WTC11 (cell line): ENCODE results near the gene SORCS1. TPM values are rescaled to one million over a fixed set of nuclear protein-coding genes. Genes with fewer than 3 reads are reported as not detected.

ENCODE experiments used
- ATAC-seq: fragments of 200-7000 bp; cut with Tn5 transposase; 2 replicates; pipeline ENCODE4 v1.10.0; 2021; ENCODE audit warnings: mild to moderate bottlenecking, moderate library complexity
- CTCF ChIA-PET: fragments of 300-600 bp; sonication (Branson Sonifier 250); formaldehyde crosslinking; loops from one replicate; lab custom pipeline; 2021; ENCODE audit warnings: antibody characterized with exemption; lab: Charles Lee
- POLR2A ChIA-PET: fragments of 350-600 bp; sonication (Branson Sonifier 250); formaldehyde crosslinking; loops from one replicate; lab custom pipeline; 2021; ENCODE audit warnings: antibody characterized with exemption; lab: Charles Lee
- DNase-seq: peaks from one replicate; pipeline ENCODE4 v3.0.0; 2021; ENCODE audit warnings: low spot score
- H3K27ac Mint-ChIP-seq: 2 replicates; pipeline ENCODE4 v1.8.0; 2021; ENCODE audit warnings: mixed read lengths
- H3K27me3 Mint-ChIP-seq: 2 replicates; pipeline ENCODE4 v1.8.0; 2021; ENCODE audit warnings: low read depth, mild to moderate bottlenecking, moderate library complexity, mixed read lengths
- H3K36me3 Mint-ChIP-seq: 2 replicates; pipeline ENCODE4 v1.8.0; 2021; ENCODE audit warnings: mixed read lengths
- H3K4me1 Mint-ChIP-seq: 2 replicates; pipeline ENCODE4 v1.8.0; 2022; ENCODE audit warnings: mixed read lengths
- H3K4me3 Mint-ChIP-seq: 2 replicates; pipeline ENCODE4 v1.8.0; 2021; ENCODE audit warnings: mild to moderate bottlenecking, moderate library complexity, mixed read lengths
- H3K9me3 Mint-ChIP-seq: 2 replicates; pipeline ENCODE4 v1.8.0; 2021; ENCODE audit warnings: mixed read lengths
- ATF3 ChIP-seq: sonication (generic); formaldehyde crosslinking; conservative IDR thresholded peaks from 2 replicates; pipeline ENCODE4 v1.8.1; 2022; ENCODE audit warnings: mild to moderate bottlenecking, missing genetic modification reagents
- ESRRA ChIP-seq: sonication (generic); formaldehyde crosslinking; IDR thresholded peaks from 2 replicates; pipeline ENCODE4 v1.8.1; 2022; ENCODE audit warnings: mild to moderate bottlenecking, missing genetic modification reagents, borderline replicate concordance
- HMGA2 ChIP-seq: fragments of 250-450 bp; sonication (Bioruptor Pico); IDR thresholded peaks from 2 replicates; pipeline ENCODE4 v1.4.0; 2021; ENCODE audit warnings: mild to moderate bottlenecking, moderate library complexity
- JUN ChIP-seq: sonication (generic); formaldehyde crosslinking; IDR thresholded peaks from 2 replicates; pipeline ENCODE4 v1.8.0; 2023; ENCODE audit warnings: mild to moderate bottlenecking, missing genetic modification reagents
- NR1H2 ChIP-seq: sonication (generic); formaldehyde crosslinking; IDR thresholded peaks from 2 replicates; pipeline ENCODE4 v1.9.0; 2021; ENCODE audit warnings: mild to moderate bottlenecking, moderate library complexity, missing genetic modification reagents
- NR2C2 ChIP-seq: sonication (generic); formaldehyde crosslinking; IDR thresholded peaks from 2 replicates; pipeline ENCODE4 v1.8.0; 2022; ENCODE audit warnings: mild to moderate bottlenecking, missing genetic modification reagents
- RELA ChIP-seq: sonication (generic); formaldehyde crosslinking; IDR thresholded peaks from 2 replicates; pipeline ENCODE4 v1.8.1; 2022; ENCODE audit warnings: missing genetic modification reagents, mild to moderate bottlenecking, borderline replicate concordance
- TEAD4 ChIP-seq: sonication (generic); formaldehyde crosslinking; IDR thresholded peaks from 2 replicates; pipeline ENCODE4 v1.8.0; 2022; ENCODE audit warnings: mild to moderate bottlenecking, missing genetic modification reagents
- TP53 ChIP-seq: sonication (generic); formaldehyde crosslinking; IDR thresholded peaks from 2 replicates; pipeline ENCODE4 v1.8.1; 2023; ENCODE audit warnings: mild to moderate bottlenecking, missing genetic modification reagents
- ZNF317 ChIP-seq: sonication (generic); formaldehyde crosslinking; IDR thresholded peaks from 2 replicates; pipeline ENCODE4 v1.8.1; 2023; ENCODE audit warnings: low read depth, mild to moderate bottlenecking, moderate library complexity, missing genetic modification reagents, borderline replicate concordance
- ZNF396 ChIP-seq: fragments of 250-450 bp; sonication (Bioruptor Pico); IDR thresholded peaks from 2 replicates; pipeline ENCODE4 v1.8.0; 2021; ENCODE audit warnings: mild to moderate bottlenecking, moderate library complexity, borderline replicate concordance
- total RNA-seq: library from RNA; stranded (reverse); gene quantifications from 3 replicates; pipeline ENCODE4 v1.2.3, GENCODE V29; 2021
- TF ChIP-seq, protein P1 (sequence below): sonication (generic); formaldehyde crosslinking; IDR thresholded peaks from 2 replicates; pipeline ENCODE4 v1.8.0; 2022; ENCODE audit warnings: missing genetic modification reagents
- TF ChIP-seq, protein P2 (sequence below): fragments of 250-450 bp; sonication (Bioruptor Pico); IDR thresholded peaks from 2 replicates; pipeline ENCODE4 v2.1.2; 2022; ENCODE audit warnings: mild to moderate bottlenecking, moderate library complexity
- TF ChIP-seq, protein P3 (sequence below): sonication (generic); formaldehyde crosslinking; IDR thresholded peaks from 2 replicates; pipeline ENCODE4 v1.8.0; 2023; ENCODE audit warnings: mild to moderate bottlenecking, missing genetic modification reagents
- TF ChIP-seq, protein P4 (sequence below): sonication (generic); formaldehyde crosslinking; IDR thresholded peaks from 2 replicates; pipeline ENCODE4 v1.8.0; 2022; ENCODE audit warnings: mild to moderate bottlenecking, missing genetic modification reagents
- TF ChIP-seq, protein P5 (sequence below): sonication (generic); formaldehyde crosslinking; IDR thresholded peaks from 2 replicates; pipeline ENCODE4 v1.8.1; 2023; ENCODE audit warnings: mild to moderate bottlenecking, missing genetic modification reagents, moderate library complexity
- TF ChIP-seq, protein P6 (sequence below): fragments of 250-450 bp; sonication (Bioruptor Pico); IDR thresholded peaks from 2 replicates; pipeline ENCODE4 v1.8.0; 2021; ENCODE audit warnings: mild to moderate bottlenecking

Gene SORCS1
- total RNA-seq, 1 experiment from 2014 or later = 3.3 TPM

GRCh38 chr10:107019154-107019553, 145.4 kb downstream of the SORCS1 start:
- DNase-seq (no peak), ATAC-seq (no peak)
- H3K27ac Mint-ChIP-seq = no peak overlapping the region
- POLR2A ChIA-PET = no interaction called here
- no peaks in the 10 kb centered on the region for H3K27me3 Mint-ChIP-seq
- H3K9me3 Mint-ChIP-seq = peaks cover 11% of the 10 kb centered on the region
- peaks cover 19% of the 10 kb centered on the region for H3K4me1 Mint-ChIP-seq
- H3K4me3 Mint-ChIP-seq = no peak overlapping the region
- peaks cover 8% of the 10 kb centered on the region; the same call in 1 of the 2 replicates for H3K36me3 Mint-ChIP-seq
- TF ChIP-seq JUN (CRISPR knock-in tag) (no peak), ESRRA (no peak), HMGA2 (CRISPR knock-in tag) (no peak)
- TF ChIP-seq, protein P1, sequence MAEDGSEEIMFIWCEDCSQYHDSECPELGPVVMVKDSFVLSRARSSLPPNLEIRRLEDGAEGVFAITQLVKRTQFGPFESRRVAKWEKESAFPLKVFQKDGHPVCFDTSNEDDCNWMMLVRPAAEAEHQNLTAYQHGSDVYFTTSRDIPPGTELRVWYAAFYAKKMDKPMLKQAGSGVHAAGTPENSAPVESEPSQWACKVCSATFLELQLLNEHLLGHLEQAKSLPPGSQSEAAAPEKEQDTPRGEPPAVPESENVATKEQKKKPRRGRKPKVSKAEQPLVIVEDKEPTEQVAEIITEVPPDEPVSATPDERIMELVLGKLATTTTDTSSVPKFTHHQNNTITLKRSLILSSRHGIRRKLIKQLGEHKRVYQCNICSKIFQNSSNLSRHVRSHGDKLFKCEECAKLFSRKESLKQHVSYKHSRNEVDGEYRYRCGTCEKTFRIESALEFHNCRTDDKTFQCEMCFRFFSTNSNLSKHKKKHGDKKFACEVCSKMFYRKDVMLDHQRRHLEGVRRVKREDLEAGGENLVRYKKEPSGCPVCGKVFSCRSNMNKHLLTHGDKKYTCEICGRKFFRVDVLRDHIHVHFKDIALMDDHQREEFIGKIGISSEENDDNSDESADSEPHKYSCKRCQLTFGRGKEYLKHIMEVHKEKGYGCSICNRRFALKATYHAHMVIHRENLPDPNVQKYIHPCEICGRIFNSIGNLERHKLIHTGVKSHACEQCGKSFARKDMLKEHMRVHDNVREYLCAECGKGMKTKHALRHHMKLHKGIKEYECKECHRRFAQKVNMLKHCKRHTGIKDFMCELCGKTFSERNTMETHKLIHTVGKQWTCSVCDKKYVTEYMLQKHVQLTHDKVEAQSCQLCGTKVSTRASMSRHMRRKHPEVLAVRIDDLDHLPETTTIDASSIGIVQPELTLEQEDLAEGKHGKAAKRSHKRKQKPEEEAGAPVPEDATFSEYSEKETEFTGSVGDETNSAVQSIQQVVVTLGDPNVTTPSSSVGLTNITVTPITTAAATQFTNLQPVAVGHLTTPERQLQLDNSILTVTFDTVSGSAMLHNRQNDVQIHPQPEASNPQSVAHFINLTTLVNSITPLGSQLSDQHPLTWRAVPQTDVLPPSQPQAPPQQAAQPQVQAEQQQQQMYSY (CRISPR knock-in tag) = no peak
- TF ChIP-seq, protein P2, sequence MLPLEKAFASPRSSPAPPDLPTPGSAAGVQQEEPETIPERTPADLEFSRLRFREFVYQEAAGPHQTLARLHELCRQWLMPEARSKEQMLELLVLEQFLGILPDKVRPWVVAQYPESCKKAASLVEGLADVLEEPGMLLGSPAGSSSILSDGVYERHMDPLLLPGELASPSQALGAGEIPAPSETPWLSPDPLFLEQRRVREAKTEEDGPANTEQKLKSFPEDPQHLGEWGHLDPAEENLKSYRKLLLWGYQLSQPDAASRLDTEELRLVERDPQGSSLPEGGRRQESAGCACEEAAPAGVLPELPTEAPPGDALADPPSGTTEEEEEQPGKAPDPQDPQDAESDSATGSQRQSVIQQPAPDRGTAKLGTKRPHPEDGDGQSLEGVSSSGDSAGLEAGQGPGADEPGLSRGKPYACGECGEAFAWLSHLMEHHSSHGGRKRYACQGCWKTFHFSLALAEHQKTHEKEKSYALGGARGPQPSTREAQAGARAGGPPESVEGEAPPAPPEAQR (CRISPR knock-in tag) = no peak
- CTCF ChIA-PET = no interaction called here

- ChIA-PET CTCF (interaction anchor here (0.7 to 0.9 kb wide), 2 partner anchors 156 to 251 kb away, joined by 3 read pairs; no protein-coding TSS in a partner anchor), POLR2A (no interaction called here)
- peaks cover 8% of the 10 kb centered on the region; the same call in 1 of the 2 replicates for H3K36me3 Mint-ChIP-seq
- no peak for DNase-seq
- no peaks in the 10 kb centered on the region for H3K27me3 Mint-ChIP-seq
- ATAC-seq = peak; percentile 88
- TF ChIP-seq NR2C2 (CRISPR knock-in tag) = no peak
- no peak for TF ChIP-seq TP53 (CRISPR knock-in tag)
- TF ChIP-seq RELA (CRISPR knock-in tag) = no peak
- no peak for TF ChIP-seq TEAD4
- TF ChIP-seq, protein P3, sequence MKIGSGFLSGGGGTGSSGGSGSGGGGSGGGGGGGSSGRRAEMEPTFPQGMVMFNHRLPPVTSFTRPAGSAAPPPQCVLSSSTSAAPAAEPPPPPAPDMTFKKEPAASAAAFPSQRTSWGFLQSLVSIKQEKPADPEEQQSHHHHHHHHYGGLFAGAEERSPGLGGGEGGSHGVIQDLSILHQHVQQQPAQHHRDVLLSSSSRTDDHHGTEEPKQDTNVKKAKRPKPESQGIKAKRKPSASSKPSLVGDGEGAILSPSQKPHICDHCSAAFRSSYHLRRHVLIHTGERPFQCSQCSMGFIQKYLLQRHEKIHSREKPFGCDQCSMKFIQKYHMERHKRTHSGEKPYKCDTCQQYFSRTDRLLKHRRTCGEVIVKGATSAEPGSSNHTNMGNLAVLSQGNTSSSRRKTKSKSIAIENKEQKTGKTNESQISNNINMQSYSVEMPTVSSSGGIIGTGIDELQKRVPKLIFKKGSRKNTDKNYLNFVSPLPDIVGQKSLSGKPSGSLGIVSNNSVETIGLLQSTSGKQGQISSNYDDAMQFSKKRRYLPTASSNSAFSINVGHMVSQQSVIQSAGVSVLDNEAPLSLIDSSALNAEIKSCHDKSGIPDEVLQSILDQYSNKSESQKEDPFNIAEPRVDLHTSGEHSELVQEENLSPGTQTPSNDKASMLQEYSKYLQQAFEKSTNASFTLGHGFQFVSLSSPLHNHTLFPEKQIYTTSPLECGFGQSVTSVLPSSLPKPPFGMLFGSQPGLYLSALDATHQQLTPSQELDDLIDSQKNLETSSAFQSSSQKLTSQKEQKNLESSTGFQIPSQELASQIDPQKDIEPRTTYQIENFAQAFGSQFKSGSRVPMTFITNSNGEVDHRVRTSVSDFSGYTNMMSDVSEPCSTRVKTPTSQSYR = no peak
- no peak for TF ChIP-seq NR1H2 (CRISPR knock-in tag)
- TF ChIP-seq ZNF396 (CRISPR knock-in tag) = no peak
- TF ChIP-seq ATF3 (CRISPR knock-in tag) = no peak
- TF ChIP-seq, protein P2 (CRISPR knock-in tag) = no peak
- TF ChIP-seq, protein P4, sequence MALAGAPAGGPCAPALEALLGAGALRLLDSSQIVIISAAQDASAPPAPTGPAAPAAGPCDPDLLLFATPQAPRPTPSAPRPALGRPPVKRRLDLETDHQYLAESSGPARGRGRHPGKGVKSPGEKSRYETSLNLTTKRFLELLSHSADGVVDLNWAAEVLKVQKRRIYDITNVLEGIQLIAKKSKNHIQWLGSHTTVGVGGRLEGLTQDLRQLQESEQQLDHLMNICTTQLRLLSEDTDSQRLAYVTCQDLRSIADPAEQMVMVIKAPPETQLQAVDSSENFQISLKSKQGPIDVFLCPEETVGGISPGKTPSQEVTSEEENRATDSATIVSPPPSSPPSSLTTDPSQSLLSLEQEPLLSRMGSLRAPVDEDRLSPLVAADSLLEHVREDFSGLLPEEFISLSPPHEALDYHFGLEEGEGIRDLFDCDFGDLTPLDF = no peak
- TF ChIP-seq, protein P5, sequence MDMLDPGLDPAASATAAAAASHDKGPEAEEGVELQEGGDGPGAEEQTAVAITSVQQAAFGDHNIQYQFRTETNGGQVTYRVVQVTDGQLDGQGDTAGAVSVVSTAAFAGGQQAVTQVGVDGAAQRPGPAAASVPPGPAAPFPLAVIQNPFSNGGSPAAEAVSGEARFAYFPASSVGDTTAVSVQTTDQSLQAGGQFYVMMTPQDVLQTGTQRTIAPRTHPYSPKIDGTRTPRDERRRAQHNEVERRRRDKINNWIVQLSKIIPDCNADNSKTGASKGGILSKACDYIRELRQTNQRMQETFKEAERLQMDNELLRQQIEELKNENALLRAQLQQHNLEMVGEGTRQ (CRISPR knock-in tag) = no peak
- TF ChIP-seq, protein P6, sequence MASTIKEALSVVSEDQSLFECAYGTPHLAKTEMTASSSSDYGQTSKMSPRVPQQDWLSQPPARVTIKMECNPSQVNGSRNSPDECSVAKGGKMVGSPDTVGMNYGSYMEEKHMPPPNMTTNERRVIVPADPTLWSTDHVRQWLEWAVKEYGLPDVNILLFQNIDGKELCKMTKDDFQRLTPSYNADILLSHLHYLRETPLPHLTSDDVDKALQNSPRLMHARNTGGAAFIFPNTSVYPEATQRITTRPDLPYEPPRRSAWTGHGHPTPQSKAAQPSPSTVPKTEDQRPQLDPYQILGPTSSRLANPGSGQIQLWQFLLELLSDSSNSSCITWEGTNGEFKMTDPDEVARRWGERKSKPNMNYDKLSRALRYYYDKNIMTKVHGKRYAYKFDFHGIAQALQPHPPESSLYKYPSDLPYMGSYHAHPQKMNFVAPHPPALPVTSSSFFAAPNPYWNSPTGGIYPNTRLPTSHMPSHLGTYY (CRISPR knock-in tag) = no peak
- TF ChIP-seq ZNF317 (CRISPR knock-in tag) = no peak
- peaks cover 33% of the 10 kb centered on the region for H3K4me1 Mint-ChIP-seq
- peaks cover 11% of the 10 kb centered on the region for H3K9me3 Mint-ChIP-seq
- H3K27ac Mint-ChIP-seq = no peak overlapping the region
- H3K4me3 Mint-ChIP-seq = no peak overlapping the region
Observed at GRCh38 chr10:107013258-107014006, 151.1 kb downstream of the SORCS1 start.
